Measurements from ENCODE around the gene FPR1.

The FPR1 gene, protein sequence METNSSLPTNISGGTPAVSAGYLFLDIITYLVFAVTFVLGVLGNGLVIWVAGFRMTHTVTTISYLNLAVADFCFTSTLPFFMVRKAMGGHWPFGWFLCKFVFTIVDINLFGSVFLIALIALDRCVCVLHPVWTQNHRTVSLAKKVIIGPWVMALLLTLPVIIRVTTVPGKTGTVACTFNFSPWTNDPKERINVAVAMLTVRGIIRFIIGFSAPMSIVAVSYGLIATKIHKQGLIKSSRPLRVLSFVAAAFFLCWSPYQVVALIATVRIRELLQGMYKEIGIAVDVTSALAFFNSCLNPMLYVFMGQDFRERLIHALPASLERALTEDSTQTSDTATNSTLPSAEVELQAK

DNA sequence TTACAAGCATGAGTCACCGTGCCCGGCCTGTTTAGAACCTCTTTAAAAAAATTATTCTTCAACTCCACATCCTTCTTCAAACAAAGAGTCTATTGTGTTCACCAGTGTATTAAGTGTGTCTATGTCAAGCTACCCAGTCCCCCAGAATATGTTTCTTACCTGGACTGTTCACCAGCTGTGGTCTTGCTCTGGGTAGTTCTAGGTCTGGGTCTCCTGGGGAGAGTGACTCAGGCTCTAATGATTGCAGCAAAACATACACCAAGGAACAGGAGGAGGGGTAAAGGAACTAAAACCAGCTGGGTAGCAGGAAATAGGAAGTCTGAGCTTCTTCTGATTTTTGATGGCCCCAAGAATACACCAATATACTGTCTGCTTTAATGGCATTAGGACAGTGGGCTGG lies at the start of gene FPR1:
Gene FPR1 (minus strand): TSS at position 224 of the 400 bp plus-strand sequence. CDS start 4,884 bp downstream, outside the sequence.
- CTCF ChIA-PET = interaction anchor here (1.5 kb wide), 1 partner anchor 26 kb away, joined by 7 read pairs; no protein-coding TSS in a partner anchor
- TF ChIP-seq, protein P1, sequence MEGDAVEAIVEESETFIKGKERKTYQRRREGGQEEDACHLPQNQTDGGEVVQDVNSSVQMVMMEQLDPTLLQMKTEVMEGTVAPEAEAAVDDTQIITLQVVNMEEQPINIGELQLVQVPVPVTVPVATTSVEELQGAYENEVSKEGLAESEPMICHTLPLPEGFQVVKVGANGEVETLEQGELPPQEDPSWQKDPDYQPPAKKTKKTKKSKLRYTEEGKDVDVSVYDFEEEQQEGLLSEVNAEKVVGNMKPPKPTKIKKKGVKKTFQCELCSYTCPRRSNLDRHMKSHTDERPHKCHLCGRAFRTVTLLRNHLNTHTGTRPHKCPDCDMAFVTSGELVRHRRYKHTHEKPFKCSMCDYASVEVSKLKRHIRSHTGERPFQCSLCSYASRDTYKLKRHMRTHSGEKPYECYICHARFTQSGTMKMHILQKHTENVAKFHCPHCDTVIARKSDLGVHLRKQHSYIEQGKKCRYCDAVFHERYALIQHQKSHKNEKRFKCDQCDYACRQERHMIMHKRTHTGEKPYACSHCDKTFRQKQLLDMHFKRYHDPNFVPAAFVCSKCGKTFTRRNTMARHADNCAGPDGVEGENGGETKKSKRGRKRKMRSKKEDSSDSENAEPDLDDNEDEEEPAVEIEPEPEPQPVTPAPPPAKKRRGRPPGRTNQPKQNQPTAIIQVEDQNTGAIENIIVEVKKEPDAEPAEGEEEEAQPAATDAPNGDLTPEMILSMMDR (IDR thresholded peaks at IDR 0.05; ENCODE audit: control extremely low read depth, extremely low read depth, low read depth, missing control alignments) = no peak
- POLR2A ChIA-PET = no interaction called here
- no peak for DNase-seq (ENCODE audit: extremely low spot score)

DNA sequence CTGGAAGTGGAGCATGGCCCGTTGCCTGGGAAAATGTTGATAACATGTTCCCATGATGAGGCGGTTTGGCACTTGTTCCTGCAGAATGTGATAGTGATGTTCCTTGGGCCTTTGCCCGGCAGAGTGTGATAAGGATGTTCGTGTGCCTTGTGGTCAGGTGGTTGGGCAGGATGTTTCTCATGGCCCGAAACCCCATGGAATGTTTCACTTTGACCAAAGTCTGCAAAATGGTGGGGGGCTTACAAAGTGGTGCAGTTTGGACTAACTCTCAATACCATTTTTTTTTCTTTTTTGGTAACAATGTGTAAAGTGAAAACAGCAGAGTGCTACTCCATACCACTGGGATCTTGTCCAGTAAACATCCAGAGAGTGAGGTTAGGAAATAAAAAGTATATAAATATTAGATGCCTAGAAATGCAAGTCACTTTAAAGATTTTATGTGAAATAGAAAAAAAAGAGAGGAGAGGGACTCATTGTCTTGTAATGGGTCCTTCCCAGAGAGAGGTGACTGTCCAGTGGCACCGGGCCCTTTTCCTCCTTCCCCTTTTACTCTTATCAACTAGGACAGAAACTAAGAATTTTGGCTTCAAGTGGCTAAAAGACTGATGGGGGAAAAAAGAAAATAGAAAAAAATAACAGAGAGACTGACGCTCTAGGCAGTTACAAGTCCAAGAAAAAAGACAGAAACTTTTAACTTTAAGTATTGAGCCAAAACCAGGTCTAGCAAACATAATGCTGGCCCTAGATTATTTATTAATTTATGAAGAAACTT lies 49.0 kb upstream of the FPR1 start:
- TF ChIP-seq, protein P1 (IDR thresholded peaks at IDR 0.05; ENCODE audit: control extremely low read depth, extremely low read depth, low read depth, missing control alignments) = no peak
- POLR2A ChIA-PET = no interaction called here
- DNase-seq (ENCODE audit: extremely low spot score) = no peak
- CTCF ChIA-PET = no interaction called here

DNA sequence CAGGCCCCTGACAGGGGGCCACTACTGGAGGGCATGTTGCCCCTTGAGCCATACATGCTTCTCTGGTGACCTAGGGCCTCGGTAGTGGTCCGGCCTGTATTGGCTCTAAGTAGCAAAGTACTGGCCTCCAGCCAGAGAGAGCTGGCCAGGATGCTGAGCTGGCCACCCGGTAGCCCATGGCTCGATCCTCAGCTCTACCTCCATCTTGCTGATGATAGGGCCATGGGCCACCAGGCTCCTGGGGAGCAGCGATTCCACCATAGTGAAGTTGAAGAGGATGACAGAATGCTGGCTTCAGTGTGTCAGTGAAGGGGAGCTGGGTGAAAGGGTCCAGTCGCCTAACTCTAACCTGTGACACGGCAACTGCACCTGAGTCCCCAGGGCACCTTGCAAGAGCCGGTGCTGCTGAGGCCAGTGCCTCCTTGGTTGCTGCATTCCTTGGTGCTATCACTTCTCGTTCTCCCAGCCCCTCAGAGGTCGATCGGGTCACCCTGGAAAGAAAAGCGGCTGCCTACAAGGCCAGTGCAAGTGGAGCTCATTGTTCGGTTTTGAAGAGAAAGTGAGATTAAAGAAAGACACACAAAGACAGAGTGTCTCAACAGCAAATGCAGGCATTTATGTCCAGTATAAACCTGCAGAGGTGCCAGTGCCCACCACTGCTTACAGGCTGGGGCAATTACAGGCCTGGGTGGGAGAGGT lies 48.2 kb upstream of the FPR1 start:
- TF ChIP-seq, protein P1 (IDR thresholded peaks at IDR 0.05; ENCODE audit: control extremely low read depth, extremely low read depth, low read depth, missing control alignments) = no peak
- ChIA-PET CTCF (interaction anchor here (4.7 kb wide), 1 partner anchor 22 kb away, joined by 16 read pairs; no protein-coding TSS in a partner anchor), POLR2A (no interaction called here)
- DNase-seq (ENCODE audit: extremely low spot score) = no peak

DNA sequence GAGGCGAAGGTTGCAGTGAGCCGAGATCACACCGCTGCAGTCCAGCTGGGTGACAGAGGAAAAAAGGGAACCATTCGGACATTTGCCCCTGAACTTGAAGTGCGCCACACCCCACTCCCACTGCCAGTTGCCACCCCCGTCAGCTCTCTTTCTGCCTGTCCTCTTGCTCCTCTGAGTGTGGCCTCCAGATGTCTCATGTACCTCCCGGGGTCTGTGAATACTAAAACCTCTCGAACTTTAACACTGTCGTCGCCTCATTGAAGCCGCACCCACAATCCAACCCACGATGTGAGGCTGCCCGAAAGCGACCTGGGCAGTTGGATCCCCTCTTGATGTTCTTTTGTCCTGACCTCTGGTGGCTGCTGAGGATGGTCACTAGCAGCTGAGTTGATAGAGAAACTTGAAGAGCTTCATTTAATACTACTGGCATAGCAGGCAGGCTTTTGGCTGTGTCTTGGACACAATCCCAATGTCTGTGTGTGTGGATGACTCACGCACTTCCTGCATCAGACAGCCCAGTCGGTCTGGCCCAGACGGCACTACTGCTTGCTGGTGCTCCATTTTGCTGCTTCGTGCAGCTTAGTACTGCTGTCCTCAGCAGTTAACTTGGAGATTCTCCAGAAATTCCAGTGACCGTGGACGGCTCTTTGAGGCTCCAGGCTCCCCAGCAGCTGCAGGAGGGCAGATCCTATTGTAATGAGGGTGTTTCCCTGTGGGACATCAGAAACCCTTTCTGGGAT lies 47.5 kb upstream of the FPR1 start:
- POLR2A ChIA-PET = no interaction called here
- DNase-seq (ENCODE audit: extremely low spot score) = no peak
- CTCF ChIA-PET = interaction anchor here (4.7 kb wide), 1 partner anchor 22 kb away, joined by 16 read pairs; no protein-coding TSS in a partner anchor
- TF ChIP-seq, protein P1 (IDR thresholded peaks at IDR 0.05; ENCODE audit: control extremely low read depth, extremely low read depth, low read depth, missing control alignments) = no peak

DNA sequence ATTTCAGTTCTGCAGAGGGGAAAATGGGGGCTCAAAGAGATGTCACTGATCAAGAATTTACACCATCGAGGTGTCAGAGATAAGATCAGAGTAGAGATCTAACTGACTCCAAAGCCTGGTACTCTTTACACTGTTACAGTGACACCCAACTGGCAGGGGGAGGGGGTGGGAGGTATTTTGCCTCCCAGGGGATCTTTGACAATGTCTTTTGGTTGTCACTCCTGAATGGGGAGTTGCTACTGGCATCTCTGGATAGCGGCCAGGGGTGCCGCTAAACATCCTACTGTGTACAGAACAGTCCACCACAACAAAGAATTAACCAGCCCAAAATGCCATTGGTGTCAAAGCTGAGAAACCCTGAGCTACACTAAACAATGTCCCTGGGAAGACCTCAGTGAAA lies 46.4 kb upstream of the FPR1 start:
- DNase-seq (ENCODE audit: extremely low spot score) = no peak
- TF ChIP-seq, protein P1 (IDR thresholded peaks at IDR 0.05; ENCODE audit: control extremely low read depth, extremely low read depth, low read depth, missing control alignments) = no peak
- POLR2A ChIA-PET = no interaction called here
- CTCF ChIA-PET = interaction anchor here (4.7 kb wide), 1 partner anchor 21 kb away, joined by 16 read pairs; no protein-coding TSS in a partner anchor
